Karpas-422 (cell line): ENCODE data around the gene CXCL6. TPM values are rescaled to one million over a fixed set of nuclear protein-coding genes. Genes with fewer than 3 reads are reported as not detected.

ENCODE experiments used
- total RNA-seq: library from RNA; depleted of rRNA; stranded (reverse); fragments of >200 nt; shearing (Covaris generic); gene quantifications from 2 replicates; pipeline ENCODE4 v1.2.3, GENCODE V29; 2014; ENCODE audit warnings: low replicate concordance; rRNA removed

CXCL6 gene
- total RNA-seq, 1 experiment from 2014 or later: not detected

Other genes starting within 250 kb of the CXCL6 start
- gene RASSF6, start 216.2 kb upstream of the CXCL6 start, total RNA-seq: 2.9 and 7.4 TPM in 2 replicates
- gene CXCL8, start 96.1 kb upstream of the CXCL6 start, total RNA-seq: not detected in 2 replicates
- not detected in 2 replicates for gene PF4V1, start 16.6 kb downstream of the CXCL6 start, total RNA-seq
- gene CXCL1, start 32.7 kb downstream of the CXCL6 start, total RNA-seq: not detected in 2 replicates
- not detected in 2 replicates for gene PF4, start 145.3 kb downstream of the CXCL6 start, total RNA-seq
- gene PPBP, start 151.5 kb downstream of the CXCL6 start, total RNA-seq: not detected in 2 replicates
- gene CXCL5, start 162.0 kb downstream of the CXCL6 start, total RNA-seq: not detected in 2 replicates
- gene CXCL3, start 202.0 kb downstream of the CXCL6 start, total RNA-seq: not detected in 2 replicates